Tibial nerve (tissue), 4 donors: Measurements from ENCODE around the gene ITGAL.
"Not testable (repeated sequence)": the region's sequence is repeated elsewhere in the genome, so short reads cannot be mapped to it uniquely, and the experiment has no call there.

Experiments used
- CTCF ChIP-seq, 5 experiments: fragments of 200-600 bp in 3 of 5; fragments of 450-650 bp in 2 of 5; sonication (generic) in 3 of 5; IDR thresholded peaks; one replicate each; pipeline ENCODE4 v1.5.1; 2016 to 2019; ENCODE audit warnings: antibody characterized with exemption in 5 of 5, mild to moderate bottlenecking in 3 of 5, moderate library complexity in 2 of 5
- EP300 ChIP-seq, 2 donors: sonication (generic); formaldehyde crosslinking; IDR thresholded peaks; one replicate each; pipeline ENCODE4 v1.6.1; 2017; ENCODE audit warnings: antibody characterized with exemption in 2 of 2, mild to moderate bottlenecking in 1 of 2

- not testable (repeated sequence) for TF ChIP-seq CTCF, EP300 (IDR thresholded peaks at IDR 0.05)
Observed at GRCh38 chr16:30540916-30541464, 68.4 kb downstream of the ITGAL start.
